Hematopoietic multipotent progenitor cell (in vitro differentiated cells): ENCODE measurements around the gene KRTAP29-1. TPM values are rescaled to one million over a fixed set of nuclear protein-coding genes. Genes with fewer than 3 reads are reported as not detected.
"Not testable (repeated sequence)": the region's sequence is repeated elsewhere in the genome, so short reads cannot be mapped to it uniquely, and the experiment has no call there.

ENCODE experiments used
- DNase-seq, 3 donors: peaks; one replicate each; pipeline ENCODE4 v3.0.0-alpha.2; 2011 to 2015; ENCODE audit warnings: low read depth in 2 of 3, low spot score in 2 of 3
- total RNA-seq: library from RNA; depleted of rRNA; stranded (reverse); fragments of >200 nt; gene quantifications from one replicate; pipeline ENCODE4 v1.2.3, GENCODE V29; 2012

The KRTAP29-1 gene
- total RNA-seq = not detected

DNA sequence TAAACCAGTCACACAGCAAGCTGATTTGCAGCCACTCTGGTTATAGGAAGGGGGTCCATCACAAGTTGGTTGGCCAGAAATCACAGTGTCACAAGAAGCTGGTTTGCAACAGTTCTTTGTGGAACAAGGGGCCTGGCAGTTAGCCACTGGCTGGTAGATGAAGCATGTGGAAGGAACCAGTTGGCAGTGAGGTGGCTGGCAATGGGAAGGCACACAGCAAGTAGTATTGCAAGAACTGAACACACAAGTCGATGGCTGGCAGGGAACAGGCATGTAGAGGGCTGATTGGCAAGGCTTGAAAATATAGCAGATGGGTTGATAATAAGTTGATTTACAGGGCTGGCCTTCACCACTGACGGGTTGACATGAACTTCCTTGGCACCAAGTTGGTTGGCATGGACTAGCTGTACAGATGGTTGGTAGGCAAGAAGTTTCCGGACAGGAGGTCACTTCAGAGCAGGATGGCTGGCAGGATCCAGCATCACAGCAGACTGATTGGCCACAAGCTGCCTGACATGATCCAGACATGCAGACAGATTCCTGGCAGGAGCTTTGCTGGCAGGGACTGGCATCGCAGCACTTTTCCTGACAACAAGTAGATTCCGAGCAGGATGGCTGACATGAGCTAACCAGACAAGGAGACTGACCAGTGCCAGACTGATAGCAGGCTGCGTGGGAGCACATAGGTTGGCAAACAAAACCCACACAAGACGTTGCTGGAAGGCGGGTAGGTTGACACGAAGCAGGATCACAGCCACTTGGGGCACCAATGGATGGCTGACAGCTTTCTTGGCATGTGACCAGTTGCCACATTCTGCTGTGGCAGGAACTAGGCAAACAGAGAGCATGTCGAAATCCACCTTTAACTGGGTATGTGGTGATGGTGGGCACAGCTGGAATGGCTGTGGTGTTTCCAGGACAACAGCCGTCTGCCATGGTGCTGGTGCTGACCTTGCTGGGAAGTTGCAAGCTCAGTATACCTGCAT, at the start of gene KRTAP29-1:
TSS of gene KRTAP29-1 (minus strand) at position 936 of the 986 bp plus-strand sequence. CDS start at position 936, 0 bp downstream.
- DNase-seq = peak in 1 of 3 donors; percentile 33

- no peak for DNase-seq
These were observed 48.5 kb upstream of the KRTAP29-1 start for GRCh38 chr17:41351177-41351576.

GRCh38 chr17:41350381-41350878, 47.8 kb upstream of the KRTAP29-1 start, which contains the start of gene KRT33A:
KRT33A (minus strand) TSS chr17:41350828; CDS start chr17:41350767, 61 bp downstream.
- not testable (repeated sequence) for DNase-seq

DNA sequence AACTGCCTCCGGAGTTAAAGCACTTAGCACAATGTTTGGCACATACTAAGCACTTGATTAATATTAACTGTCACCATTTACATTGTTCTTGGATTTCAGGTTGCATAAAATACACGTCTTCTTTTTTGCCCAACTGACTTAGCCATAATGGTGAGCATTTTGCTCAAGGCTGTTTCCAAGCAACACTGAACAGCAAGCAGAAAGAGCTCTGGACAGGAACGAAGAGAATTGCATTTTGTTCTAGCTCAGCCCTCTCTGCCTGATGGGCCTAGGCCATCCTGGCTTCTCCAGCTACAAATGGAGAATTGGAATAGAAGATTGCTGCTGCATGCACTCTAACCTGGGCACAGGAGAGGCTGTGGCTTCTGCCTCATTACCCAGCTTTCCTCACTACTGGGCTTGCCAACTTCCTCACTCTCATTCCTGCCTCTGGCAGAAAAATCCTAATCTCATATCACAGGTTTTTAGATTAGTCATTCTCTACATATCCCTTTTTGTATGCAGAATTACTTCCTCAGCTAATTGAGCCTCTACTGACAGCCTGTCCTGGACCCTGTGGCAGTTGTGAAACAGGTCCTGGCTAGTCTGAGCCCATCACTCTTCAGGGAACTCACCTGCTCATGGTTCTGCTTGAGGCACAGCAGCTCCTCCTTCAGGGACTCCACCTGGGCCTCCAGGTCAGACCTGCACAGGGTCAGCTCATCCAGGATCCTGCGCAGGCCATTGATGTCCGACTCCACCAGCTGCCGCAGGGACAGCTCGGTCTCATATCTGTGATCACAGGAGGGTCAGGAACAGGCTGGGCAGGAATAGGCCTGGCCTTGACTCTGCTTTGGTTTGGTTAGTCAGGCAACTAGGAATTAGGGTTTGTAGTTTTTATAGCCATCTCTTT, 45.5 kb upstream of the KRTAP29-1 start:
- no peak for DNase-seq

DNA sequence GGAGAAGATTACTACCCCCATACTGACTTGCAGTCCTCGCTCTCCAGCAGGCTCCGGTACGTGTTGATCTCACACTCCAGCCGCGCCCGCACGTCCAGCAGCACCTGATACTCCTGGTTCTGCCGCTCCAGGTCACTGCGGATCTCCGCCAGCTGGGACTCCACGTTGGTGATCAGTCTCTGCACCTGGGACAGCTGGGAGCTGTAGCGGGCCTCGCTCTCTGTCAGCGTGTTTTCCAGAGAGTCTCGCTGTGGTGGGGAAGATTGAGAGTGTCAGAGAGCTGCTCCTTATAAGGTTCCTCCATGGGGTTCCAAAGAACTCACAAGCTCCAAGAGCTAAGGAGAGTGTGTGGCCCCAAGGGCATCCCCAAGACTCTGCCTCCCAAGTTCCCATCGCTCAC, 43.8 kb upstream of the KRTAP29-1 start:
- DNase-seq = not testable (repeated sequence)

DNA sequence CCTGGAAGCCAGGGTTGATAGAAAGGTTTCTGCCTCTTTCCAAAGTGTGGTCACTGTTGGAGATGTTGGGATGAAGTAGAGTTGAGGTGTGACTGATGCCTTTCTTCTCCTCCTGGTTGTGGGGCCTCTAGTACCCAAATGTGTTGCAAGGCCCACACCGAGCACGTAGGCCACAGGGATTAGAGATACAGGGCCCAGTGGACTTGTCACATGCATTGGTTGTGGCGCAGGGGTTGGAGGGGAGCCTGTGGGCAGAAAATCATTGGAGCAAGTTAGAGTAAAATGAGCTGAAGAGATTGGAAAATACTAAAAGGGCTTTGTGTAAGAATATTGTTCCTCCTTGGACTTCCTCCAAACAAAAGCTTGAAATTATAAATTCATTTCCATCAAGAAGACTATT, 43.3 kb upstream of the KRTAP29-1 start:
- DNase-seq = no peak

- no peak for DNase-seq
These were observed 40.4 kb upstream of the KRTAP29-1 start for GRCh38 chr17:41343029-41343428.

DNA sequence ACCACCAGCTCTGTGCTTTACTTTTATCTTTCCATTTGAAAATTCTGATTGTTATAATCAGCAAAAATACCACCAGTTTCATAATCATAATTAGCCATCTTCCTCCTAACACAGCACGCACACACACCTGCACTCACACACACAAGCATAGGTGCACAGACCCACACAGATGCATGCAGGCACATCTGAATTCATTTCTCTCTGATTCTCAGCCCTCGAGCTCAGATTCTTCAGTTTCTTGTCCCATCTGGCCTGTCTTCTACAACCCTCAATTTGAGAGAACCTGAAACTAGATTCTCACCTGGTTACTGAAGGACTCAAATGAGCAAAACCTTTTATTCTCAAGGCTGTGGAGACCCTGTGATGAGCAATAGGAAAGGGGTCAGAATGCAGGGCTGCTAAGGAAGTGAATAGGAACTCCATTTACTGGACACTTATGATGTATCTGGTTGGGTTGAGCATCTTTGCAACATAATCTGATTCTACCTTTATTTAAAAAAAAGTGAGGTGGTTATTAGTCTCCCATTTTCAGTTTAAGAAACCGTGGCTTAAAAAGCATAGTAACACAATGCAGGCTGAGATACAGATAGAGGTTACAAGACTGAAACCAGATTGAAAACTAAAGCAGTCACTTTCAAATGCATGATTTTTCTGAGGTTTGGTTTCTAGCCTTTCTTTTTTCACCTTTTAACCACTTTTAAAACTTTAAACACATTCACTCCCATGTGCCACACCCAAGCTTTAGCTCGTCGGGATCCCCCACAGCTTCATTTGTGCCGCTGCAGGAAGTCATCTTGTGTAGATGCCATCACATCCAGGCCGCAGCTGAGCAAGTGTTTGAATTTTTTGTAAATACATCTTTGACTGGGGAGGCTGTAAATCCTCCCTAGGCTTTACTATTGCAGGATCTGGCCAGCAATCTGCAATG, 38.5 kb upstream of the KRTAP29-1 start:
- DNase-seq = no peak

GRCh38 chr17:41340494-41340893, 37.8 kb upstream of the KRTAP29-1 start:
- no peak for DNase-seq

DNA sequence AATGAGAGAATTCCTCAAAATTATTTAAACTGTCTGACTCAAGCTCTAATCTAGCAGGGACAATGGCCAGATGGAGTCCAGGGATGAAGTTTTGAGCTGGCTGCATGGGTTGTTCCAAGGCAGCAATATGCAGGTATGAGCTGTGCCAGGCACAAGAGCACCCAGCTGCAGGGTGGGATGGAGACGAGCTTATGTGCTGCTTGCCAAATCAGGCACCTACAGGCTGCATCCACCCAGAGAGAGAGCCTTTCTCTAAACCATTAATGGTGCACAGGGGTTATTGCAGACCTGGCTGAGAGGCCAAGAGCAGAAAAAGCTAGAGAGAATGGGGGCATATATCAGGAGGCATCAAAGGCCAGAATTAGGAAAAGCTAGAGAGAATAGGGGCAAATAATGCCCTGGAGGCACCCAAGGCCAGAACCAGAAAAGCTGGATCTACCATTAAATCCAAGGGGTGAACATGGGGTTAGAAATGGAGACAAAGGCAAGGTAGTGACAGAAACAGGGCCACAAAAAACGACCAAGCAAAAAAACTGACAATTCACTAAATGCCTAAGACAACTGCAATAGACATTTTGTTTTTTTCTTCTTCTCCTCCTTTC, 37.0 kb upstream of the KRTAP29-1 start:
- no peak for DNase-seq

- peak; percentile 29 to 54 (median 40) for DNase-seq
These were observed 36.4 kb upstream of the KRTAP29-1 start for GRCh38 chr17:41338961-41339485.

DNA sequence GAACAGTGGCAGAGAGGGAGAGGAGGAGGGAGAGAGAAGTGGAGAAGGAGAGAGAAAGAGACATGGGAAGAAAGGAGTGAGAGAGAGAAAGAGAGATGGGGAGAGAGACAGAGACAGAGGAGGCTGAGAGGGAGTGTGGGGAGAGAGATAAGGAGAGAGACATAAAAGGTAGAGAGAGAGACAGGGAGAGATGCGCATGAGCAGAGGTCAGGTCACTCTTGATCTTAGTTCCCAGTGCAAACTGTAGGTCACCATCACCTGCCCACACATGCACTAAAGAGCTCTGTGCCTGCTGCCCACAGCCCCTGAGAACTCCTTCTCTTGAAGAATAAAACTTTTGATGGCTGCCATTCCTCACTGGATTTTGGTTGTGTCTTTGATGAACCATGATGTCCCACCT, 33.1 kb upstream of the KRTAP29-1 start:
- DNase-seq = no peak

- DNase-seq = peak in 1 of 3 donors; percentile 16
These were observed 32.0 kb upstream of the KRTAP29-1 start for GRCh38 chr17:41334385-41335305.

DNA sequence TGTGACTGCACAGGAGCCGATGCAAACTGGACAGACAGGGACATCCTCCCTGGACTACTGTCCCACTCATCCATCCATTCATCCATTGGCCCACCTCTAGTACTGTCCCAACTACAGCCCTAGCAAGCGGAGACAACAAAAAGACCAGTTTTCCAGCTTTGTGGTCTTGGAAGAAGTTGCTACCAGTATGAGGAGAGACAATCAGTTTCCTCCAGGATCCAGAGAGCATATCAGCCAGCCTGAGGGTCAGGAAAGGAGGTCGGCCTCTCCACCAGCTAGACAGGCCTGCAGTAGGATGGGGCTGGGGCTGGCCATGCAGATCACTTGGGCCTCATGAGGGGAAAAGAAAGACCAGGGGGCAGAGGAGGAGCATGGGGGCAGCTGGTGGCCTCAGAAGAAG, 31.2 kb upstream of the KRTAP29-1 start:
- no peak for DNase-seq

- DNase-seq = no peak
These were observed 30.4 kb upstream of the KRTAP29-1 start for GRCh38 chr17:41333098-41333497.

DNA sequence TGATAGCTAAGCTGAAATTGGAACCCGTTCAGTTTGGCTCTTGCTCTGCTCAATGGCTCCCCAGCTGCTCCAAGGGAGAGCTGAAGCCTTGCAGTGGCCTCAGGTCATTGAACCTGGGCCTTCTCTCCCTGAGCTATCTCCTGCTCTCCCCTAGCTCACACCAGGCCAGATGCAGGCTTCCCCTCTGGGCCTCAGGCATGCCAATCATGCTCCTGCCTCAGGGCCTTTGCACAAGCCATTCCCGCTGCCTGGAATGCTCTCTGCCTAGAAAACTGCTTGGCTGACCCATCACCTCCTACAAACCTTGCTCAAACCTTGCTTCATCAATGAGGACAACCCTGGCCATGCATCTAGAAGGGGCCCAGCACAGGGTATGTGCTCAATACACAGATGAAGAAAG, 29.6 kb upstream of the KRTAP29-1 start:
- no peak for DNase-seq

DNA sequence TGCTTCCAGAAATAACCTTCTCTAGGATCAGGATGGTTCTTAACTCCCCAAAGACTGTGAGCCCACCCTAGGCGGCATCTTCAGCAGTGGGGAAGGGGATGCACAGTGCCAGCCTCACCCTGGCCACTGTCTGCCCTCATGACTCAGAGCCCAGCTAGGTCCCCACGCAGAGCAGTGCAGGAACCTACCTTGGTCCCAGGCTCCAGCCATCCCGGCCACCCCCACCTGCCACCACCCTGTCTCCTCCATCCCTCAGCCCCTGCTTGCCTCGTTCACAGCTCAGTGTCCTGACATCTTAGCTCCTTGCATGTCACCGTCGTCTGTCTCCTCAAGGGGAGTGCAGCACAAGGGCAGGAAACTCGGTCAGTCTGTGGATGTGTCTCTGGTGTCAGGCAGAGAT, 29.0 kb upstream of the KRTAP29-1 start:
- no peak for DNase-seq
